Measurements from ENCODE around the gene KATNIP. TPM values are rescaled to one million over a fixed set of nuclear protein-coding genes. Genes with fewer than 3 reads are reported as not detected.

KATNIP gene
- total RNA-seq, 2 donors from 2014 or later = 28.6 to 29.7 TPM

DNA sequence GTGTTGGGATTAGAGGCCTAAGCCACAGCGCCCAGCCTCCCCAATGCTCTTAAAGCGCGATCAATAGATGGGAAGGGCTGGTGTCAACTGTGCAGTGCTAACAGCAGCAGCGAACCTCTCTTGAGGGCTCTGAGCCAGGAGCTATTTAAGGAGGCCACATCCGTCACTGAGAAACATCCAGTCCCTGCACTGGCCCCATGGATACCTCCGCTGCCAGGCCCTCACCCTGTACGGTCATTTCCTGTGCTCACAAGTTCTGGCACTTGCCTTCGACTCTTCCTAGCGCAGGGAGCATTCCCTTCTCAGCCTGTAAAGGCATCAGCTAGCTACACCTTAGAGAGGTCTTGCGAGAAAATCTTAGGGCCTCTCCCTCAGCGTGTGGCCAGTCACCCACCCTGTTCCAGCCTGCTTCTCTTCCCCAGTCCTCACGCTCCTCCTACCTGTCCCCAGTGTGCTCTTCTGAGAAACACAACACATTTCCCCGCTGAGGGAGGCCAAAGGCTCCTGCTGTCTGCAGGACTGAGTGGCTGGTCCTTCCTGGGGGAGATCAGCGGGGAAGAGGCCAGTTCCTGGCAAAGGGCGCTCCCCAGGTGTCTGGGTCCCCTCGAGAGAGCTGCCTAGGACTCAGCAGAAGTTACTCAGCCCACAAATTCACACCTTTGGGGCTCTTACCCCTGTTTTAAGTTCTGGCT, 28.8 kb upstream of the KATNIP start:
- H3K36me3 Mint-ChIP-seq (ENCODE audit: low read depth) = peaks cover 22% of the 10 kb centered on the region
- H3K9me3 ChIP-seq (ENCODE audit: control insufficient read depth, low read length, poor library complexity, severe bottlenecking) = no peaks in the 10 kb centered on the region
- ATAC-seq = no peak
- H3K27me3 Mint-ChIP-seq = no peaks in the 10 kb centered on the region
- peaks cover 12% of the 10 kb centered on the region for H3K4me1 Mint-ChIP-seq
- H3K27ac Mint-ChIP-seq = peak overlapping the region; percentile 43
- no peak overlapping the region for H3K4me3 Mint-ChIP-seq
- DNase-seq = no peak

GRCh38 chr16:27522173-27522707, 27.7 kb upstream of the KATNIP start:
- H3K4me1 Mint-ChIP-seq = peaks cover 14% of the 10 kb centered on the region
- no peak for DNase-seq
- peaks cover 23% of the 10 kb centered on the region for H3K36me3 Mint-ChIP-seq (ENCODE audit: low read depth)
- no peaks in the 10 kb centered on the region for H3K27me3 Mint-ChIP-seq
- H3K27ac Mint-ChIP-seq = peak overlapping the region; percentile 43
- H3K4me3 Mint-ChIP-seq = peak overlapping the region; percentile 45
- no peaks in the 10 kb centered on the region for H3K9me3 ChIP-seq (ENCODE audit: control insufficient read depth, low read length, poor library complexity, severe bottlenecking)
- ATAC-seq = no peak

GRCh38 chr16:27526180-27526579, 23.8 kb upstream of the KATNIP start:
- Mint-ChIP-seq H3K4me1 (peaks cover 14% of the 10 kb centered on the region), H3K36me3 (ENCODE audit: low read depth) (peaks cover 30% of the 10 kb centered on the region)

DNA sequence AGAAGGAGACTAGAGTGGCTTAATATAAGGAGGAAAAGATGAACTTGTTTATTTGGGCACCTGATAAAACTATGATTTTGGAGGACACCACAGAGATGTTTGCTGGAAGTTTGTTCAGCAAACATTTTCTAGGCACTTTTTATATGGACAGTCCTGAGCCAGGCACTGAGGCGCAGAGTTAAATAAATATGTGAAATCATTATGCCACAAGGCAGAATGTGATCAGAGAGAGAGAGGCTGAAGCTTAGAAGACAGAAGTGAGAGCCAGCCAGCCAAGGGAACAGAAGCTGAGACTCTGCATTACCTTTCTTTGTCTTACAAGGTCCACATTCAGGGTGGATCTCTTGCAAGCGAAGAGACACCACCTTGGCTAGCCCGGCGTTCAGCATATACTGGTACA, 21.6 kb upstream of the KATNIP start:
- Mint-ChIP-seq H3K27me3 (no peaks in the 10 kb centered on the region), H3K4me3 (no peak overlapping the region), H3K4me1 (peaks cover 14% of the 10 kb centered on the region), H3K36me3 (ENCODE audit: low read depth) (peaks cover 30% of the 10 kb centered on the region), H3K27ac (no peak overlapping the region)
- no peak for DNase-seq
- no peak for ATAC-seq
- H3K9me3 ChIP-seq (ENCODE audit: control insufficient read depth, low read length, poor library complexity, severe bottlenecking) = no peaks in the 10 kb centered on the region

More at GRCh38 chr16:27526180-27526579, 23.8 kb upstream of the KATNIP start:
- DNase-seq (no peak), ATAC-seq (no peak)
- no peaks in the 10 kb centered on the region for H3K9me3 ChIP-seq (ENCODE audit: control insufficient read depth, low read length, poor library complexity, severe bottlenecking)
- H3K27ac Mint-ChIP-seq = no peak overlapping the region
- no peak overlapping the region for H3K4me3 Mint-ChIP-seq
- H3K27me3 Mint-ChIP-seq = no peaks in the 10 kb centered on the region

GRCh38 chr16:27529962-27530361, 20.0 kb upstream of the KATNIP start:
- Mint-ChIP-seq H3K4me1 (peaks cover 14% of the 10 kb centered on the region), H3K27me3 (no peaks in the 10 kb centered on the region), H3K27ac (peak overlapping the region; percentile 8), H3K36me3 (ENCODE audit: low read depth) (peaks cover 33% of the 10 kb centered on the region), H3K4me3 (no peak overlapping the region)
- no peaks in the 10 kb centered on the region for H3K9me3 ChIP-seq (ENCODE audit: control insufficient read depth, low read length, poor library complexity, severe bottlenecking)
- ATAC-seq (no peak), DNase-seq (no peak)

- Mint-ChIP-seq H3K27ac (peak overlapping the region; percentile 34), H3K4me1 (peaks cover 14% of the 10 kb centered on the region), H3K4me3 (no peak overlapping the region), H3K27me3 (no peaks in the 10 kb centered on the region), H3K36me3 (ENCODE audit: low read depth) (peaks cover 29% of the 10 kb centered on the region)
- no peak for DNase-seq
- H3K9me3 ChIP-seq (ENCODE audit: control insufficient read depth, low read length, poor library complexity, severe bottlenecking) = no peaks in the 10 kb centered on the region
- ATAC-seq = no peak
Measured at GRCh38 chr16:27531186-27531585, 18.8 kb upstream of the KATNIP start.

- no peaks in the 10 kb centered on the region for H3K27me3 Mint-ChIP-seq
- peaks cover 26% of the 10 kb centered on the region for H3K36me3 Mint-ChIP-seq (ENCODE audit: low read depth)
Measured at GRCh38 chr16:27531826-27532800, 17.8 kb upstream of the KATNIP start.

GRCh38 chr16:27534256-27534655, 15.7 kb upstream of the KATNIP start:
- H3K27ac Mint-ChIP-seq = no peak overlapping the region
- ATAC-seq = no peak
- DNase-seq = no peak
- H3K27me3 Mint-ChIP-seq = no peaks in the 10 kb centered on the region
- H3K4me1 Mint-ChIP-seq = peaks cover 12% of the 10 kb centered on the region
- H3K4me3 Mint-ChIP-seq = no peak overlapping the region
- H3K36me3 Mint-ChIP-seq (ENCODE audit: low read depth) = peaks cover 21% of the 10 kb centered on the region
- H3K9me3 ChIP-seq (ENCODE audit: control insufficient read depth, low read length, poor library complexity, severe bottlenecking) = no peaks in the 10 kb centered on the region

More at GRCh38 chr16:27531826-27532800, 17.8 kb upstream of the KATNIP start:
- DNase-seq = no peak
- Mint-ChIP-seq H3K27ac (peak overlapping the region; percentile 43), H3K4me1 (peaks cover 12% of the 10 kb centered on the region), H3K4me3 (peak overlapping the region; percentile 9)
- ATAC-seq = no peak
- H3K9me3 ChIP-seq (ENCODE audit: control insufficient read depth, low read length, poor library complexity, severe bottlenecking) = no peaks in the 10 kb centered on the region

GRCh38 chr16:27538528-27538927, 11.4 kb upstream of the KATNIP start:
- Mint-ChIP-seq H3K4me1 (peaks cover 3% of the 10 kb centered on the region), H3K36me3 (ENCODE audit: low read depth) (peaks cover 16% of the 10 kb centered on the region), H3K27me3 (no peaks in the 10 kb centered on the region), H3K4me3 (no peak overlapping the region), H3K27ac (peak overlapping the region; percentile 43)
- no peak for ATAC-seq
- DNase-seq = no peak
- no peaks in the 10 kb centered on the region for H3K9me3 ChIP-seq (ENCODE audit: control insufficient read depth, low read length, poor library complexity, severe bottlenecking)

GRCh38 chr16:27539120-27539519, 10.8 kb upstream of the KATNIP start:
- ATAC-seq (no peak), DNase-seq (no peak)
- Mint-ChIP-seq H3K36me3 (ENCODE audit: low read depth) (peaks cover 18% of the 10 kb centered on the region), H3K27ac (no peak overlapping the region), H3K4me1 (peaks cover 5% of the 10 kb centered on the region), H3K27me3 (no peaks in the 10 kb centered on the region), H3K4me3 (no peak overlapping the region)
- no peaks in the 10 kb centered on the region for H3K9me3 ChIP-seq (ENCODE audit: control insufficient read depth, low read length, poor library complexity, severe bottlenecking)

GRCh38 chr16:27539636-27540035, 10.3 kb upstream of the KATNIP start:
- Mint-ChIP-seq H3K27ac (no peak overlapping the region), H3K4me3 (no peak overlapping the region), H3K36me3 (ENCODE audit: low read depth) (peaks cover 23% of the 10 kb centered on the region)

DNA sequence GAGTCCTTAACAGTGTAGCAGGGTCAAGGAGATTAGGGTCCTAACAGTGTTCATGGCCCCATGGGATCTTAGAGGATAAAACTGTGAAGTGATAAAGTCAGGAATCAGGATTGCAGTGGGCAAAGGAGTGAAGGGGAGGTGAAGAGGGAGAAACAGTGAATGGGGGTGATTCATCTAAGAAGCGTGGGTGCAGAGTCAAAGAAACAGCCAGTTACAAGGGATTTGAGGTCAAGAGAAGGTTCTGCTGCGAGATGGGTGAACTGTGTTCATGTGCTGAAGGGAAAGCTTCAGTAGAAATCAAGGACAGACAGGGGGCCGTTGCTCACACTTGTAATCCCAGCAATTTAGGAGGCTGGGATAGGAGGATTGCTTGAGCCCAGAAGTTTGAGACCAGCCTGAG, 6.1 kb upstream of the KATNIP start:
- no peak overlapping the region for H3K27ac Mint-ChIP-seq
- peaks cover 23% of the 10 kb centered on the region for H3K36me3 Mint-ChIP-seq (ENCODE audit: low read depth)
- H3K9me3 ChIP-seq (ENCODE audit: control insufficient read depth, low read length, poor library complexity, severe bottlenecking) = no peaks in the 10 kb centered on the region
- ATAC-seq = no peak
- DNase-seq = no peak
- peaks cover 29% of the 10 kb centered on the region for H3K4me1 Mint-ChIP-seq
- no peak overlapping the region for H3K4me3 Mint-ChIP-seq
- H3K27me3 Mint-ChIP-seq = no peaks in the 10 kb centered on the region

More at GRCh38 chr16:27539636-27540035, 10.3 kb upstream of the KATNIP start:
- DNase-seq (no peak), ATAC-seq (no peak)
- no peaks in the 10 kb centered on the region for H3K9me3 ChIP-seq (ENCODE audit: control insufficient read depth, low read length, poor library complexity, severe bottlenecking)
- Mint-ChIP-seq H3K27me3 (no peaks in the 10 kb centered on the region), H3K4me1 (peaks cover 7% of the 10 kb centered on the region)

DNA sequence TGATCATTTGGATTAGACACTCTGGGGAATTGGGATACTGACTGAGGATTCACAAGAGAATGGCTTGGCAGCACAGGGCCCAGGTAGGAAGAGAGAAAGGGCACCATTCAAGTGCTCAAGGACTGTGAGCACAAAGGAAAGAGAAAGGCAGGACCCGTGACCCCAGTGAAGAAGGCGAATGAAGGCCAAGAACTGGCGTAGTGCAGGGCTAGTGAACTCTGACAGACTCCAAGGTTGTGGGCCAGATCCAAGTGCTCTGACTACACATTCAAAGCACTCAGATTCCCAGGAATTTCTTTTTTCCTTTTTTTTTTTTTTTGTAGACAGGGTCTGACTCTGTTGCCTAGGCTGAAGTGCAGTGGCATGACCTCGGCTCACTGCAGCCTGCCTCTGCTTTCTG, 5.3 kb upstream of the KATNIP start:
- no peak for ATAC-seq
- Mint-ChIP-seq H3K27ac (no peak overlapping the region), H3K27me3 (no peaks in the 10 kb centered on the region), H3K36me3 (ENCODE audit: low read depth) (peaks cover 21% of the 10 kb centered on the region), H3K4me1 (peaks cover 31% of the 10 kb centered on the region), H3K4me3 (peak overlapping the region; percentile 52)
- no peaks in the 10 kb centered on the region for H3K9me3 ChIP-seq (ENCODE audit: control insufficient read depth, low read length, poor library complexity, severe bottlenecking)
- no peak for DNase-seq

All from T-helper 17 cell (primary cell).